ENCODE measurements around the gene CYP27B1. TPM values are rescaled to one million over a fixed set of nuclear protein-coding genes. Genes with fewer than 3 reads are reported as not detected.

CYP27B1 gene
- total and polyA plus RNA-seq, 10 of the 15 experiments (the other 5 are each of a cell fraction or from before 2014, with no cell fraction given), result 0.10 to 2.7 (median 1.1) TPM

DNA sequence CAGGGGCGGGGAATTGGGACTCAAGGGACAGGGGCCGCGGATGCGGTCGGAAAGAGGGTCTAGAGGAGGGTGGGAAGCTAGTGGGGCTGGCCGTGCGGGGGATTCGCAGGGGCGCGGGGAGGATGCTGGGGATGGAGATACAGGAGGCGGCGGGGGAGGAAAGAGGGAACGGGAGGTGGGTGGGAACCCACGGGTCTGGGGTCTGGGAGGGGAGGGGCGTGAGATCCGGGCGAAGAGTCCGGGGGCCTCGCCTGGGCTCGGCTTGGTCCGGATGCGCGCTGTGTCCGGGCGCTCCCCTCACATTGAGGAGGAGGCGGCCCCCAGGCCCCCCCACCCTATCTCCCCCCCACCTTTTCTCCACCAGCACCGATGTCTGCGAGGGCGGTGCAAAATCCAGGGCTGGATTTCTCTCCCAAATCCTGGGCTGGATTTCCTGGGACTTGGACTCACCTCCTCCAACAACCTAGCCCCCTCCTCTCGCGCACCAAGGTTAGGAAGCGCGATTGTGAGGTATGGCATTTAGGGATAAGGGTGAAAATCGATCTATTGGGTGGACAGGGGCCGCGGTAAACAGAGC lies 28.1 kb downstream of the CYP27B1 start, which contains the start of gene AGAP2:
TSS of gene AGAP2 (minus strand) at position 82 of the 577 bp plus-strand sequence. CDS start 496 bp downstream, outside the sequence.
- BruUV-seq (replicated peaks), result no TSS peak
- Histone ChIP-seq H3K27me3 (replicated peaks in 1 of 2; ENCODE audit: control insufficient read depth in 2 of 2, insufficient read depth in 2 of 2, low read length in 1 of 2) (no peaks in the 10 kb centered on the region), H3K9ac (ENCODE audit: control insufficient read depth, insufficient read depth, low read length) (no peak within 1 kb of the TSS), H3K4me2 (ENCODE audit: control insufficient read depth, insufficient read depth) (no peak within 1 kb of the TSS), H4K20me1 (ENCODE audit: control insufficient read depth, insufficient read depth) (no peaks in the 10 kb centered on the region), H3K4me3 (no peak within 1 kb of the TSS), H3K27ac (ENCODE audit: control insufficient read depth, insufficient read depth) (no peak within 1 kb of the TSS), H3K9me3 (replicated peaks; ENCODE audit: control insufficient read depth, insufficient read depth, low read length) (no peaks in the 10 kb centered on the region), H3K79me2 (ENCODE audit: control insufficient read depth, insufficient read depth, low read length) (peaks cover 18% of the 10 kb centered on the region), H3K36me3 (ENCODE audit: control insufficient read depth in 2 of 2, insufficient read depth in 2 of 2, low read length in 1 of 2) (no peaks in the 10 kb centered on the region; a peak in 1 of 4 replicates), H3K4me1 (ENCODE audit: control insufficient read depth, insufficient read depth, low read length) (peaks cover 12% of the 10 kb centered on the region), H2AFZ (ENCODE audit: control insufficient read depth, low read depth, low read length) (no peak within 1 kb of the TSS)
- FAIRE-seq (no peak), ATAC-seq (no peak), DNase-seq (ENCODE audit: low read depth, low spot score) (no peak)
- POLR2A ChIA-PET, result no interaction called here
- RAD21 ChIA-PET (ENCODE audit: unreplicated experiment), result no interaction called here
- in situ Hi-C loops (cut with MboI), result no loop called here
- intact Hi-C loops (cut with micrococcal nuclease; ENCODE audit: unreplicated experiment), result no loop called here
- CTCF ChIA-PET, result interaction anchor here (3.8 kb wide), 1 partner anchor 154 kb away, joined by 22 read pairs; no protein-coding TSS in a partner anchor
- 97% methylated on average over 9 of the region's 36 CpGs for WGBS (ENCODE audit: insufficient coverage, insufficient replicate concordance, low lambda C conversion rate, missing lambda C conversion rate)
- TF ChIP-seq, protein P1, sequence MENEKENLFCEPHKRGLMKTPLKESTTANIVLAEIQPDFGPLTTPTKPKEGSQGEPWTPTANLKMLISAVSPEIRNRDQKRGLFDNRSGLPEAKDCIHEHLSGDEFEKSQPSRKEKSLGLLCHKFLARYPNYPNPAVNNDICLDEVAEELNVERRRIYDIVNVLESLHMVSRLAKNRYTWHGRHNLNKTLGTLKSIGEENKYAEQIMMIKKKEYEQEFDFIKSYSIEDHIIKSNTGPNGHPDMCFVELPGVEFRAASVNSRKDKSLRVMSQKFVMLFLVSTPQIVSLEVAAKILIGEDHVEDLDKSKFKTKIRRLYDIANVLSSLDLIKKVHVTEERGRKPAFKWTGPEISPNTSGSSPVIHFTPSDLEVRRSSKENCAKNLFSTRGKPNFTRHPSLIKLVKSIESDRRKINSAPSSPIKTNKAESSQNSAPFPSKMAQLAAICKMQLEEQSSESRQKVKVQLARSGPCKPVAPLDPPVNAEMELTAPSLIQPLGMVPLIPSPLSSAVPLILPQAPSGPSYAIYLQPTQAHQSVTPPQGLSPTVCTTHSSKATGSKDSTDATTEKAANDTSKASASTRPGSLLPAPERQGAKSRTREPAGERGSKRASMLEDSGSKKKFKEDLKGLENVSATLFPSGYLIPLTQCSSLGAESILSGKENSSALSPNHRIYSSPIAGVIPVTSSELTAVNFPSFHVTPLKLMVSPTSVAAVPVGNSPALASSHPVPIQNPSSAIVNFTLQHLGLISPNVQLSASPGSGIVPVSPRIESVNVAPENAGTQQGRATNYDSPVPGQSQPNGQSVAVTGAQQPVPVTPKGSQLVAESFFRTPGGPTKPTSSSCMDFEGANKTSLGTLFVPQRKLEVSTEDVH (IDR thresholded peaks at IDR 0.05; ENCODE audit: low read depth, partially characterized antibody), result no peak
- SMC1A ChIA-PET (ENCODE audit: uncharacterized antibody, unreplicated experiment), result no interaction called here

Measured in GM12878 (cell line).